ENCODE results near the gene MPP7.

MPP7 gene

GRCh38 chr10:28263136-28263857 lies 39.6 kb downstream of the MPP7 start:
- peak; percentile 4 for DNase-seq

GRCh38 chr10:28256776-28257175 lies 46.1 kb downstream of the MPP7 start:
- no peak for DNase-seq

GRCh38 chr10:28254290-28254985 lies 48.4 kb downstream of the MPP7 start:
- no peak for DNase-seq

DNA sequence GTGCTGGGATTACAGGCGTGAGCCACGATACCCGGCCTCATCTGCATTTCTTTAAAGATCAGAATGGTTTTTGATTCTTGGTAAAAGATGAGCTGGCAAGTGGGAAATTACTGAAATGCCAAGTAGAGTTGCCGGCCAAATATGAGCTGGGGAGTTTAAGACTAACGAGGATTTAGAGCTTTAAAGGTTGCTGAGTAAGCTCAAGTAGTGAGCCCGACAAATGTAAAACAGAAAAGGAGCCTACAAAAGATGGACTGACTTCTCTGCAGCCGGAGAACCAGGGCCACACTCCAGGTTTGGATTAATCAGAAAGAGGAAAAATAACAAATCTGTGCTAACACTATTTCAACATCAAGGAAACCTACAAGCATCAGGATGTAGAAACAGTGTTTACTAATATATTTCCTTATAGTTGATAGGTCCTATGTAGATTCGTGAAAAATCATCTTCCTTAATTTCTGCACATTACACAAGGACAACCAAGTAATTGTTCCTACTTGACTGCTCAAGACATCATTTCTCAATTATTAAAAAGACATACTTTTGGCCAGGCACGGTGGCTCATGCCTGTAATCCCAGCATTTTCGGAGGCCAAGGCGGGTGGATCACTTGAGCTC lies 49.6 kb downstream of the MPP7 start:
- no peak for DNase-seq
